H1 (cell line): ENCODE results near the gene PBX1. TPM values are rescaled to one million over a fixed set of nuclear protein-coding genes. Genes with fewer than 3 reads are reported as not detected.

Source experiments
- KDM5A ChIP-seq: fragments of 200-600 bp; IDR thresholded peaks from 2 replicates; pipeline ENCODE4 v1.7.1; 2012; ENCODE audit warnings: mild to moderate bottlenecking, low read length, inconsistent platforms, mixed read lengths
- MAX ChIP-seq: IDR thresholded peaks from 2 replicates; pipeline ENCODE4 v1.6.1; 2012; ENCODE audit warnings: inconsistent platforms
- PHF8 ChIP-seq: fragments of 200-600 bp; sonication (generic); conservative IDR thresholded peaks from 2 replicates; pipeline ENCODE4 v1.7.1; 2012; ENCODE audit warnings: low read depth, mild to moderate bottlenecking, inconsistent platforms, low read length, moderate library complexity
- POU5F1 ChIP-seq: IDR thresholded peaks from 2 replicates; pipeline ENCODE4 v1.6.1; 2011; ENCODE audit warnings: low read depth, mild to moderate bottlenecking, low read length, moderate library complexity
- TAF1 ChIP-seq: IDR thresholded peaks from 2 replicates; pipeline ENCODE4 v1.6.1; 2011; ENCODE audit warnings: mild to moderate bottlenecking, low read depth, low read length
- polyA plus RNA-seq, 7 experiments: library from polyadenylated mRNA; depleted of rRNA in 3 of 7; stranded (reverse) in 5 of 7; unstranded in 2 of 7; fragments of >200 nt in 5 of 7; fragments of 200-250 nt in 2 of 7; gene quantifications; 1 replicate in 5 of 7; 2 replicates in 1 of 7; 4 replicates in 1 of 7; pipeline versions ENCODE4 v1.2.1 to v1.2.3, GENCODE V29; 2011 to 2013; ENCODE audit warnings: missing spikeins in 2 of 7, mixed read lengths in 2 of 7
- total RNA-seq: library from RNA; stranded (reverse); fragmentation: NEBNext Ultra II Directional; extraction: Animal tissue kit (Norgen Biotek cat#: 25700); gene quantifications from 2 replicates; pipeline ENCODE4 v1.2.1, GENCODE V29; 2021

Gene PBX1
- total and polyA plus RNA-seq, 2 of the 8 experiments (the other 6 are each of a cell fraction or from before 2014, with no cell fraction given) = 87.4 to 124 TPM

GRCh38 chr1:164731161-164731876 lies 172.3 kb downstream of the PBX1 start (continued):
- no peak for TF ChIP-seq MAX
- TF ChIP-seq KDM5A = no peak
- TF ChIP-seq TAF1 = no peak
- TF ChIP-seq POU5F1 = no peak
- TF ChIP-seq PHF8 = no peak
- TF ChIP-seq, all 59 proteins: peak for 0
